Cardiac fibroblast (primary cell): ENCODE data around the gene ASTN2.

Experiments
- DNase-seq, 2 donors: peaks; one replicate each; pipeline versions ENCODE4 v3.0.0 to v3.0.0-alpha.2; 2010; ENCODE audit warnings: low read depth in 2 of 2
- H3K4me3 ChIP-seq, 2 donors: replicated peaks in 1 of 2; 1 replicate in 1 of 2; 2 replicates in 1 of 2; pipeline ENCODE4 v1.5.1; 2011; ENCODE audit warnings: low read depth in 2 of 2, low read length in 2 of 2, mild to moderate bottlenecking in 2 of 2, moderate library complexity in 1 of 2
- CTCF ChIP-seq: IDR thresholded peaks from one replicate; pipeline ENCODE4 v1.5.1; 2011; ENCODE audit warnings: low read depth, mild to moderate bottlenecking, low read length, inconsistent platforms

ASTN2 gene

DNA sequence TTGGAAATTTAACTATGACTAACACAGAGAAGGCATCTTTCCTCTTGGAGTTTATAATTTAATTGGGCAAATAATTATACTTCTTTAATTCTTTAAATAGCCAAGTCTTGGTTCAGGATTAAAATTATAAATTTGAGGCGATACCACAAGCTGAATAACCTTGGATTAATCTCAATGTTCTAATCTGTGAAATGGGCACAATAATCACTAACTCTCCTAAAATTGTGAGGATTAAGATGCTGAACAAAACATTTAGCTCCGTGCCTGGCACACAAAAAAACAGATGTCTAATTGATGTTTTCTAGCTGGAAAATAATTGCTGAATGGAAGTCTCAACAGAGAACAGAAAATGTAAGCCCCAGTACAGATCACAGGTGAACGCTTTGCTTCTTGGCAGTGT, 797.5 kb downstream of the ASTN2 start:
- DNase-seq, result no peak
- no peak overlapping the region for H3K4me3 ChIP-seq
- no peak for TF ChIP-seq CTCF

DNA sequence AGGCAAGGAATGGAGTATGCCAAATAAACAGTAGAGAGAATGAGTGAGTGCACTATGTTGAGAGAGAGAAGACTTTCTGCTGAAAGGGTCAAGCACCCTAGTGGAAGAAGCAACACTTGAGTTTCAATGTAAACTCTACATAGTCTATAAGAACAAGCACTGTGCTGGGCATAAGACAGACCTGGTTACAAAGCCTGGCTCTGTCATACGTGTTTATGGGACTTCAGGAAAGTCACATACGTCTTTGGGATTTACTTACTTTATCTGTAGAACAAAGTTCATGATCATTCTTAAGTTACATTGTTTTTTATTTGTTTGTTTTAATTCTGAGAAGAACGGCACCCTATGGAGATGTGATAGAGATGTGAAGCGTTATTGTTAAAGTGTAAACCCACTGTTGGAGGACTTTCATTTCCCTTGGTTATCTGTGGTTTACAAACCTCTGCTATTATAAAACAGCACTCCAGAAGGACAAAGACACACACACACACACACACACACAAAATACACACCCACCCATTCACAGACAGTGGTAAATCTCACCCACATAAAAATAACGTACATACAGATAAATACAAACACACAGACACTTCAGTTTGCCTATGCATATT, 798.4 kb downstream of the ASTN2 start:
- no peak for DNase-seq
- no peak overlapping the region for H3K4me3 ChIP-seq
- TF ChIP-seq CTCF, result no peak

DNA sequence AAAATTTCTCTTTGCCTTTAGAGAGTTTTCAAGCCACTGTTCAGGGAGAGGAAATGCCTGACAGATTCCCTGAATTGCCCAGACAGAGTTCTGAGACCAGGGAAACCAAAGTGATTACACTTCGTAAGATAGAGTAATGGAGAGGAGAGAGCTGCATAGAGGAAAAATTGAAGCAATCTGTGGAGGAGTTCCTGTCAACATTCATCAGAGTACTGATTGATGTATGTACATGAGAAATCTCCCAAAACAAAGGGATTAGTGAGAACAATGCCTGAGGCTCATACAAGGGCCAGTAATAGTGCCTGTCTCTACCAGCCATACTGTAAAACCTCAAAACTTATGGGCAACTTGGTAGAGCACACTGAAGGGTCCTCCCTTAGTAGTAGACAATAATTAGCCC, 806.8 kb downstream of the ASTN2 start:
- no peak for TF ChIP-seq CTCF
- no peak for DNase-seq
- H3K4me3 ChIP-seq, result no peak overlapping the region

- no peak overlapping the region for H3K4me3 ChIP-seq
- peak in 1 of 2 donors; percentile 73 for DNase-seq
- no peak for TF ChIP-seq CTCF
These were observed 808.9 kb downstream of the ASTN2 start for GRCh38 chr9:116605904-116606341.

DNA sequence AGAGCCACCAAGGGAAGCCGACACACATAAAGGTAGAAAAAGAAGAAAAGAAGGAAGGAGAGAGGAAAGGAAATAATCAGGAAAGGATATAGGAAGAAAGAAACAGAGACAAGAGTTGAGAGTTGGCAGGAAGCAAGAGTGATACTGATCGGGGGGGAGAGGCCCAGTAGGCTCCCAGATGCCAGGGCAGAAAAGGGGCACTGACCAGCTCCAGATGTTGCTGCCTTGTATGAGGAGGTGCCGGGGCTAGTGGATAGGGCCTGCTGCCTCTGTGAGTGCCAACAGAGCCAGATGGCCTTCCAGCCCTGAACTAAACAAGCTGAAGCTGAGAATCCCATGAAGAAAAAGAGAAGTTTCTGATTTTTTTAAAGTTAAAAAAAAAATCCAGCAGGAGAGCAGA, 809.8 kb downstream of the ASTN2 start:
- H3K4me3 ChIP-seq, result no peak overlapping the region
- no peak for DNase-seq
- TF ChIP-seq CTCF, result no peak

GRCh38 chr9:116604251-116604650, 810.6 kb downstream of the ASTN2 start:
- TF ChIP-seq CTCF, result no peak
- DNase-seq, result no peak
- H3K4me3 ChIP-seq, result no peak overlapping the region

GRCh38 chr9:116599342-116599884, 815.4 kb downstream of the ASTN2 start:
- peak; percentile 23 for TF ChIP-seq CTCF
- no peak for DNase-seq
- no peak overlapping the region for H3K4me3 ChIP-seq
